GM18511 (cell line): Measurements from ENCODE around the gene EFEMP2.
"Not testable (repeated sequence)": the region's sequence is repeated elsewhere in the genome, so short reads cannot be mapped to it uniquely, and the experiment has no call there.

Experiments used
- ATAC-seq: cut with Tn5 transposase; IDR thresholded peaks from one replicate; pipeline ENCODE4 v1.9.1; 2021; ENCODE audit warnings: mild to moderate bottlenecking, moderate library complexity; ENCODE audit not compliant: unreplicated experiment

Gene EFEMP2

DNA sequence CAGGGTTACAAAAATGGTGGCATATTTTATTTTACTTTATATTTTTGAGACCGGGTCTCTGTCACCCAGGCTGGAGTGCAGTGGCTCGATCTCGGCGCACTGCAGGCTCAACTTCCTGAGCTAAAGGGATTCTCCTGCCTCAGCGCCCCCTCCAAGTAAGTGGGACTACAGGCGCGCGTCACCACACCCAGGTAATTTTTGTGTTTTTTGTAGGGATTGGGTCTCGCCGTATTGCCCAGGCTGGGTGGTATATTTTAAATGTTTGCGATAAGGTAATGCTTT, 28.2 kb upstream of the EFEMP2 start:
- no peak for ATAC-seq

DNA sequence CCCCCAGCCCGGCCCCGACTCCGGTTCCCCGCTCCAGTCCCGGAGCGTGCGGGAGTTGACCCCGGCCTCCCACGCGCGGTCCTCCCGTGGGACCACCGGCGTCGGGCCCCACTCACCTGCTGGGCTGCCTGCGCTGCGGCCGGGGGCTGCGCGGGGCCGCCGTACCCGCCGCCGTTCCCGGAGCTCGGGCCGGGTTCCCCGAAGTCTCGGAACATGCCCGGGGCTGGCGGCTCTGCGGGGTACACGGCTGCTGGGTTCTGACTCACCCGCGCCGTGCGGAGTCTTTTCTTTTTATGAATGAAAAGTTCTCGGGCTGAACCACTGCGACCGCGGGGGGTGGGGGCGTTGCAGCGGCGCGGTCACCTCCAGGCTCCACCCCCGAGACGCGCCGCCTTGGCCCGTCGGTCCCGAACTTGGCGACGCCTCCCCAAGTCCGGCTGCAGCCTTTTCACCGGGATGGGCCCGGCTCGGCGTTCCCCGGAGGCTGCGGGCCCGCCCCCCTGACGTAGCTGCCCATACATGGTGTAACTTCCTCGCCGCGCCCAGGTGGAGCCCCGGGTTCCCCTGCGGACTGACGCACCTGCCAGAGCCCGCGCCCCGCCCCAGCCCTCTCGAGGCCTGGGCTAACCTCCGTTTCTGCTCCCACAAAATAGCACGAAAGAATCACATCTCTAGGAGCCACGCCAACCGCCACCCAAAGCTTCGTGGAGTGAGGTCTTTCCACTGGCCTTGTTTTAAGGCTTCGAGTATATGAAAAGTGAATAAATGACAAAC, 27.7 kb upstream of the EFEMP2 start, which contains the start of gene FOSL1:
FOSL1 (minus strand) TSS at position 264 of the 774 bp plus-strand sequence; CDS start at position 215, 49 bp downstream.
- peak; percentile 84 for ATAC-seq

DNA sequence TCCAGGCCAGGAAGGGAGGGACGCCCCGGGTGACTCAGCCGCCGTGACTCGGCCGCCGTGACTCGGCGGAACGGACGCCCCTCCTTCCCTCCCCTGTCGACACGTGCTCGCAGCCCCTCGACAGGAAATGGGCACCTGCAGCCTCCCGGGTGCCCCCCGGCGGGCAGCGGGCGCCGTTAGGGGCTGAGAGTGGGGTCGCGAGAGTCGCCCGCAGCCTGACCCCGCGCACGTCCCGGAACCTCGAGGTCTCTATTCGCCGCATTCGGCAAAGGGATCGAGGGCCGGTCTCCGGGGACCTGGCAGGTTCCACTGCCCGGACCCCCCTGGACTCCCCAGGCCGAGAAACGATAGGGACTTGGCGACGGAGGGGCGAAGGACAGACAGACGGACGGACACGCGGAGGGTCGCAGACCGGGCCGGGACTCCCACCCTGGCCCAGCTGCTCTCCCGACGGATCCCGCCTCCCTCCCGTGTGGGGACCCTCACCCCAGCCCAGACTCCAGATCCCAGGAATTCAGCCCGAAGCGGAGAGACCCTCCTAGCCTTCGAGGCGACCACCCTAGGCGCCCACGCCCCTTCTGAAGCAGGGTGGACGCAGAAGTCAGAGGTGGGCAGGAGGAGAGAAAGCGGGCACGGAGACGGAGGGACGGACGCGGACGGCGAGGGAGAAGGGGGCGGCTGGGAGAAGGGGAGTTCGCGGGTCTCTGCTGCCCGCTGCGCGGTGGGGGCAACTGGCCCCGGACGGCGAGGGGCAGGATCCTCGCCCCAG, 26.9 kb upstream of the EFEMP2 start:
- ATAC-seq, result peak; percentile 2

DNA sequence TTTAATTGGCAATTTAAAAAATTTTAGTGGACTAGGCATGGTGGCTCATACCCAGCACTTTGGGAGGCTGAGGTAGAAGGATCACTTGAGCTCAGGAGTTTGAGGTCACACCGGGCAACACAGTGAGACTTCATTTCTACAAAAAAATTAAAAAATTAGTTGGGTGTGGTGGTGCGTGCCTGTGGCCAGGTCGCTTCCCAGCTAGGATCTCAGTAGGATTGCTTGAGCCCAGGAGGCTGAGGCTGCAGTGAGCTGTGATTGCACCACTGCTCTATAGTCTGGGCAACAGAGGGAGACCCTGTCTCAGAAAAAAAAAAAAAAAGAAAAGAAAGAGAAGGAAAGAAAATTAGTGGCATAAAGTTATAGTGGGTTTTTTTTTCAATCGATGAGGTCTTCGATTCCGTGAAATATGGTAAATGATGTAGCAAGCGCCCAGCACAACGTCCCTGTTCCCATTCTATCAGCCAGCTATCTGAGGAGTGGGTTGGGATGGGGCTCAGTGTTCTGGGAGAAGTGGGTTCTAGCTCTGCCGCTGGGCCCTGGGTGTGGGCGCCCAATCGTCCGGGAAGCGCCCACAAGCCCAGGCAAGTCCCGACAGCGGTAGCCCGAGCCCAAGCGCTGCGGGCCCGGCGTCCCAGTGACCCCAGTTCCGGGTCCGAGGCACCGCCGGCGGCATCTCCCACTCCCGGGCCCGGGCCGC, 26.2 kb upstream of the EFEMP2 start:
- ATAC-seq, result no peak

DNA sequence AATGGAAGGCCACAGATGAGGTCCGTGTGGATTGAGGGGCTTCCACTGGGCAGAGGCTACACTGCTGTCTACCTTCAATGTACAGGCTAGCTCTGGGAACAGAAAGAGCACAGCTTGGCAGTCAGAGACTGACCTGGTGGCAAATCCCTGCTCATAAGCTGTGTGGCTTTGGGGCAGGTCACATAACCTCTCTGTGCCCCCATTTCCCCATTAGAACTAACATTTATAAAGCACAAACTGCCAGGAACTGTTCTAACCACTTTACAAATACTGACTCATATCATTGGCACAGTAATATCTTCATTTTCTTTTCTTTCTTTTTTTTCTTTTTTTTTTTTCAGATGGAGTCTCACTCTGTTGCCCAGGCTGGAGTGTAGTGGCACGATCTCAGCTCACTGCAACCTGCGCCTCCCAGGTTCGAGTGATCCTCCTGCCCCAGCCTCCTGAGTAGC, 24.4 kb upstream of the EFEMP2 start:
- no peak for ATAC-seq

DNA sequence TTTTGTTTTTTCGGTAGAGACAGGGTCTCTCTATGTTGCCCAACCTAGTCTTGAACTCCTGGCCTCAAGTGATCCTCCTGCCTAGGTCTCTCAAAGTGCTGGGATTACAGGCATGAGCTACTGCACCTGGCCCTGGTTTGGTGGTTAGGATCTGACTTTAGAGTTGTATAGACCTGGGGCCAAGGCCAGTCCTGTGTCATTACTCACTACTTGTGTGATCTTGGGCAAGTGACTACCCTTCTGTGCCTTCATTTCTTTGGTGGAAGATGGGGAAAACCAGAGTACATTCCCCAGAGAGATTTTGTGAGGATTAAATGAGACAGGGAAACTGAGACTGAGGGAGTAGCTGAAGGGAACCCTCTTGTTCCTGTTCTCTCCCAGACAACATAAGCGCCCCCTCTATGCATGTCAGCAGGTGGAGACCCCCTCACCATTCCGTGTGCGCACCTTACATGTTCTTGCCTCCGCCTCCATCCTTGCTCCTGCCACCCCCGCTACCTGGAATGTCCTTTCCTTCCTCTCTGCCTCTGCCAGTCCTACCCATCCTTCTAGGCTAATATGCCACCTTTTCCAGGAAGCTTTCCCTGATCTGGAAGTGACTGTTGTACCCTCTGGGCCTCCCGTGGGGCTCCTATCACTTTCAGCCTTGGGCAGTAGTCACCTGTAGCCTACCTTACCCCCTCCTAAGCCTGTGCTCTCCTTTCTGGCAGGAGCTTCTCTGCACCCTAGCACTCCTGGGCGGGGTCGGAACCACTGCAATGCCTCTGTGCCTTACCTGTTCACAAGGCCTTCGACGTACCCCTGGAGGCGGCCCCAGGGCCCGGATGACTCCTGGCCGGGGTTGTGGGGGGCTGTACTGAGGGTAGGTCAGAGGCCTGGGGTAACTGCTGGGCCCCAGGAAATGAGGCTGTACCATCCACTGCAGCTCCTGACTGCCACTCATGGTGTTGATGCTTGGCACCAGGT, 23.7 kb upstream of the EFEMP2 start:
- ATAC-seq, result no peak

DNA sequence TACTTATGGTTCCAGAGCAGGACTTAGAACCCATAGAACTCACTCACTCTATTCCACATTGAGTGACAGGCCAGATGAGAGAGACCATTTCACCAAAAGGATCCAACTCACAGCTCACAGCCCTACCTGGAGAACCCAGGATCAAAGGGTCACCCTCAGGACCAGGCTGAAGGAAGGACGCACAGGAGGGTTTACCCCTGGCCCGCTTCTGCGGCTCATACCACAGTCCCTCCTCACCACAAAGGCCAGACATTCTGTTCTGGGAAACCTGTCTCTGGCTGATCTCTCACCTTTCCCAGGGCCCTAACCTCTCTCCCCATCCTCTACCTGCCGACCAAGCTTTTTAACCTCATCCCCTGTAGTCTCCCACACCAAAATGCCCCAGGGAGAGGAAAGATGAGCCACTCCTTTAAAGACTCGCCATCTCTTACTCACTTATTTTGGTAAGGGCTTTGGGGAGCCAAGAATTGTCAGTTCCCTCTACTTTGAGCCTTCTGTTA, 22.9 kb upstream of the EFEMP2 start:
- ATAC-seq, result no peak

DNA sequence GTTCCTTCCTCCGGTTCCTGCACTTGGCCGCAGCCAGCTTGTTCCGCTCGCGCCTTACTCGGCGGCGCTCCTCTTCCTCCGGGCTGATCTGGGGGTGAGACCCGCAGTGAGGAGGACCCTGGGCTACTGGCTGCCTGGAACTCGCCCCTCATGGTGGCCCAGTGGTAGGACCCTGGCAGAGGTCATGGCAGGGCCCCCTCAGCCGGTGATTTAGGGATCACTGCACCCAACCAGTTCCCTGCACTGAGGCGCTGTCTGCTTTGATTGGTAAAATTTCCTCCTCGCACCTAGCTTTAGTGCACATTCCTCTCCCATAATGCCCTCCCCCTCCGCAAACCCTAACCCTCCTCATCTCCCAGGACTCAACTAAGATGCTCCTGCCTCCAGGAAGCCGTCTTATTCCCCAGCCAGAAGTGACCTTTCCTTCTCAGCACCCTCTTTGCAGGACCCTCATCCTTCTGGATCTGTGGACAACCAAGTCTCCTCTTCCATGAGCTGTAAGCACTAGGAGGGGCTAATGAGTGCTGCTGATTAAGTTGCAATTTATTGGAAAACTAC, 21.5 kb upstream of the EFEMP2 start:
- ATAC-seq, result no peak

DNA sequence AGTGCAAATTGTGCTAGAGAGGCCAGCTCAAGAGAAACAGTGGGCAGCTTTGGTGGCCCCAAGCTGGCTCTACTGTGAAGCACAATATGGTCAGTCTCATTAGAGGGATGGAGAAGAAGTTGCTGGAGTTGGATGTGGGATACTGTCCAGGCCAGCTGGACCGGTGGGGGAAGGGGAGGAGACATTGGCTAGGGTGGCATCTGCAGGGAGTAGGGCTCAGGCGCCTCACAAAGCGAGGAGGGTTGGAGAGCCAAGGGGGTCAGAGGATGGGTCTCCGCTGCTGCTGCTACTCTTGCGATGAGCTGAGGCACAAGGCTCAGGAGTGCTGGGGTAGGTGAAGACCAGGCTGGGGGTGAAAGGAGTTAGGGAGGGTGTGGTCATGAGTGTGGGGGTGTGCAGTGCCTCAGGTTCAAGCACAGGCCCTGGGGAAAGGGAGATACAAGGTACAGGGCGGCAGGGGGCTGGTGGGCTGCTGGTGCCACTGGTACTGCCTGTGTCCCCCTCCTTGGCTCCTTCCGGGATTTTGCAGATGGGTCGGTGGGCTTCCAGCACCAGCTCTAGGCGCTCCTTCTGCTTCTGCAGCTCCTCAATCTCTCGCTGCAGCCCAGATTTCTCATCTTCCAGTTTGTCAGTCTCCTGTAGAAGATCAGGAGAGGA, 20.2 kb upstream of the EFEMP2 start:
- ATAC-seq, result no peak

DNA sequence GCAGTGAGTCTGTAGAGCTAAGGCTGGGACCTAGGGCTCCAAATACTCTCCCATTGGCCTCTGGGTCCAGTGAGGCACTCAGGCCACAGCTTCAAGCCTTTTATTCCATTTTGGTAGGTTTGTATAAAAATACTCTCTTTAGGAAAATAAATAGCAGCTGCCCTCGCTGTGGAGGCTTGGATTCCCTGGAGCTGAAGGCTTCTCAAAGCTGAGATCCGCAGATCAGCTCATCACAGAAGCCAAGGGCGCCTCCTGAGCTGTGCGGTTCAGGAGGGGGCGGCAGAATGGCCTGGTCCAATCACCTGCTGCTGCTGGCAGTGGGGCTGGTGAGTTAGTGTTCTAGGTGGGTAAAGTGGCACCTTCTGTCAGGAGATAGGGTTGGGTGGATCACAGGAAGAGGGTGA, 19.5 kb upstream of the EFEMP2 start:
- not testable (repeated sequence) for ATAC-seq

DNA sequence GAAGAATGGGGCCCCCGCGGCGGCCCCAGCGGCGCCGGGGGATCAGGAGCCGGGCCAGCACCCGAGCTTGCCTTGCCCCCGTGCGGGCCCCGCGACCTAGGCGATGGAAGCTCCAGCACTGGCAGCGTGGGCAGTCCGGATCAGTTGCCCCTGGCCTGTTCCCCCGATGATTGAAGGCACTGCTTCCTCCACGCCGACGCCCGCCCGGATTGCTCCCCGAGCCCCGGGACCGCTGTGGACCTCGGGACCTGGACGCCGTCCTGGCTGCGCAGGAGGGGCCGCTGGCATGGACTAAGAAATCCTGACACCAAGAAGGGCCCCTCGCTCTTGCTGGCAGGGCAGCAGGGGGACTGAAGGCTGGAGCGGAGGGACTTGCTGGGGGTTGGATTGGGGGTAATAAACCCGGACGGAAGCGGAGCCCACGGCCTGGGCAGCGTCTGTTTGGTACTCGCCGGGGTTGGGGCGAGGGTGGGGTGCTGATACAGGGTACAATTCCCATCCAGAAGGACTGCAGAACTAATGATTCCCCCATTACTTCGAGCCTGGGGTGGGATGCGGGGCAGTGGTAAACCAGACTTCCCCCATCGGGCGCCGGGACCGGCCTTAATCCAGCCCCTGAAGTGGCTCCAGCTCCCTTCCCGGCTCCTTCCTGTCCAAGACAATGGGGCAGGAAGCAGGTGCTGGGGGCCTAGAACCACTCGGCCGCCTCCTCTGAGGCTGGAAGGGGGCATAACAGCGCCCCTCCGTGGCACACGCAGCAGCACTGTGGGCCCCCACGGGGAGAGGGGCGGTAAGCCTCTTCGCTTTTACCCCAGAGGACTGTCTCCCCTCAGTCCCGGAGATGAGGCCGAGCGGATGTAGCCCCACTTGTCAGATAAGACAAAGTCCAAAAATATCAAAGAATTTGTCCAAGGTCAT, 18.9 kb upstream of the EFEMP2 start:
- no peak for ATAC-seq

DNA sequence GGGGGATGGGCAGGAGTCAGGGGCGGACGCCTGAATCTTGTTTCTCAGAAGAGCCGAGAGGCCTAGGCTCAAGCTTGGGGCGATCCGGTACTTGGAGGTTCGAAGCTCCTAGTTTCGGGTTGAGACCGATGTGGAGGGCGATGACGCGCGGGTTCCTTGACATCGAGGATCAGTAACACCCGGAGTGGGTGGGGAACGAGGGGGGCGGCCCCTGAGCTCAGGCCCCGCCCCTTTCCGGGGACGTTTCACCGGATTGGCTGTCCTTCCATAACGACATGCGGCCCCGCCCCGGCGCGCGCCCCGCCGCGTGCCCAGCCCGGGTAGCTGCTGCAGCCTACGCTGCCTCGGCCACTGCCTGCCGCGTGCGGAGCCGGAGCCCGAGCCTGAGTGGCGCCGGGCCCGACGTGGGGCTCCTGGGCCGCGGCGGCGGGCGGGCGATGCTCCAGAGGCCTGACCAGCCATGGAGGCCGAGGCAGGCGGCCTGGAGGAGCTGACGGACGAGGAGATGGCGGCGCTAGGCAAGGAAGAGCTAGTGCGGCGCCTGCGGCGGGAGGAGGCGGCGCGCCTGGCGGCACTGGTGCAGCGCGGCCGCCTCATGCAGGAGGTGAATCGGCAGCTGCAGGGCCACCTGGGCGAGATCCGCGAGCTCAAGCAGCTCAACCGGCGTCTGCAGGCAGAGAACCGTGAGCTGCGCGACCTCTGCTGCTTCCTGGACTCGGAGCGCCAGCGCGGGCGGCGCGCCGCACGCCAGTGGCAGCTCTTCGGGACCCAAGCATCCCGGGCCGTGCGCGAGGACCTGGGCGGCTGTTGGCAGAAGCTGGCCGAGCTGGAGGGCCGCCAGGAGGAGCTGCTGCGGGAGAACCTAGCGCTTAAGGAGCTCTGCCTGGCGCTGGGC, 18.0 kb upstream of the EFEMP2 start, which contains the start of gene CCDC85B:
CCDC85B (plus strand) TSS at position 350 of the 895 bp plus-strand sequence; CDS start at position 461, 111 bp downstream.
- ATAC-seq, result peak; percentile 54

DNA sequence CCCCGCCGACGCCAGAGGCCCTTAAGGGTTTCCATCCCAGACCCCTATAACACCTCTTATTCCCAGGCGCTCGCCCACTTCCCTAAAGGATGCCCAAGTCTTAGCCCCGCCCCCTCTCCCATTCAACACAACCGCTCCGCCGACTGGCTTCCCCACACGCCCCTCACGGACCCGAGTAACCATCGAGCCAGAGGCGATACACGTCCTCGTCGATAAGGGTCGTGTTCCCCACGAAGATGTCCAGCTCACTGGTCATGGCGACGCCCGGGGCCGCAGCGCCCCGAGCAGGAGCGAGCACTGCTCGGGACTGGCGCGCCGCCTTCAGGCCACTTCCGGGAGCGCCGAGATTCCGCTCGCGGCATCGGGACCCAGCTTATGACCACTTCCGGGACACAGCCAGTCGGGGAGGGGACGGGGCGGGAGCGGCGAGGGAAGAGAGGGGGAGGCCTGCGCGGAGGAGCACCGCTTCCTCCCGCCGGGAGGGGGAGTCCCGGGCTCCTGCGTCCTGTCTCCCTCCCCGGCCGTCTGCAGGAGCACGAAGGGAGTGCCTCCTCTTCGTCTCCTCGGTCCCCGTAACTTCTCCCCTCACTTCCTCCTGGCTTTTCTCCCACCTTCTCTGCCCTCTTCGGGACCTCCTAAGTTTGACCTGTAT, 15.7 kb upstream of the EFEMP2 start, which contains the start of gene FIBP:
FIBP (minus strand) TSS at position 309 of the 652 bp plus-strand sequence; CDS start at position 256, 53 bp downstream.
- ATAC-seq, result peak; percentile 54

DNA sequence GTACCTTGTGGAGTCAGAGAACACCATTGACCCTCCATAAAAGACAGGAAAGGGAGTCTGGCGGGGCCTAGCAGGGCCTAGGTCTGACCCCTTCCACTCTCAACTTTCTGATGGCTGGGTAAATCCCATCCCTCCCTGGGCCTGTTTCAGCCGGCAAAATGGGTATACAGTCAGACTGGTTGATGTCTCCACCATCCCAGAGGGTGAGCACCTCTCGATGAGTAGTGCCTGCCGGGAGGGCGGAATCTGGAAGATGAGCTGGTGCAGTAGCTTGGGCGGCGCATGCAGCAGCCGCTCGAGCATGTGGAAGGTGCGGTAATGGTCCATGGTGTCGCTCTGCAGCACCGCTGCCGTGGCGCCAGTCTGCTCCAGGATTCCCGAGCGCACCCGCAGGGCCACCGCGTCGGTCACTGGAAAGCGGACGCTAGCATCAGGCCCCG, 15.1 kb upstream of the EFEMP2 start:
- no peak for ATAC-seq

DNA sequence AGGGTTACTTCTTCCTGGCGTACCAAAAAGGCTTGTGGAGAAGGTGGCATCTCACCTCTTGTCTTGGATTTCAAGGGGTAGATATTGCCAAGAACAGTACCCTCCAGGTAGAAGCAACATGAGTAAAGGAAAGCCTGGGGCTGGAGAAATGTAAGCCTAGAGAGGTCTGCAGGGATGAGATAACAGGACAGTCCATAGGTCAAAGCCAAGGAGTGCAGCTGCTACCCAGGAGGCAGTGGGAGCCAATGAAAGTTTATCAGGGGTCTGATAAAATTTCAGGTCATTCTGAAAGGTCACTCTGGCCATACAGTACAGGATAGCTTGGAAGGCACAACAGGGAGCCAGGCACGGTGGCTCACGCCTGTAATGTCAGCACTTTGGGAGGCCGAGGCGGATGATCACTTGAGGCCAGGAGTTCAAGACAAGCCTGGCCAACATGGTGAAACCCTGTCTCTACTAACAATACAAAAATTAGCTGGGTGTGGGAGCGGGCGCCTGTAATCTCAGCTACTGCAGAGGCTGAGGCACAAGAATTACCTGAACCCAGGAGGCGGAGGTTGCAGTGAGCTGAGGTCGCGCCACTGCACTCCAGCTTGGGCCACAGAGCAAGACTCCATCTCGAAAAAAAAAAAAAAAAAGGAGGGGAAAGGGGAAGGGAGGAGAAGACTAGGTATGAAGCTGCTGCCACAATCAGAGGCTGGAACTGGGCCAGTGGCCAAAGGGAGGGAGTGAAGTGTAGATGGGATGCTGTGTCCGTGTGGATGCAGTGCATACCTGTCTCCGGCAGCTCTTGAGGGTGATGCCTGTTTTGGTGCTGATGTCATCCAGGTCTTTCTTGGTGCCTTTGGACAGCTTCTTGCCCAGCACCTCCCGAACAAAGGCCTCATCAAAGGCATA, 14.5 kb upstream of the EFEMP2 start:
- no peak for ATAC-seq
